ENCODE measurements around the gene CASK. TPM values are rescaled to one million over a fixed set of nuclear protein-coding genes. Genes with fewer than 3 reads are reported as not detected.
"Not testable (repeated sequence)": the region's sequence is repeated elsewhere in the genome, so short reads cannot be mapped to it uniquely, and the experiment has no call there.

Gene CASK
- total and polyA plus RNA-seq, 4 donors = 3.6 to 14.8 (median 6.2) TPM

DNA sequence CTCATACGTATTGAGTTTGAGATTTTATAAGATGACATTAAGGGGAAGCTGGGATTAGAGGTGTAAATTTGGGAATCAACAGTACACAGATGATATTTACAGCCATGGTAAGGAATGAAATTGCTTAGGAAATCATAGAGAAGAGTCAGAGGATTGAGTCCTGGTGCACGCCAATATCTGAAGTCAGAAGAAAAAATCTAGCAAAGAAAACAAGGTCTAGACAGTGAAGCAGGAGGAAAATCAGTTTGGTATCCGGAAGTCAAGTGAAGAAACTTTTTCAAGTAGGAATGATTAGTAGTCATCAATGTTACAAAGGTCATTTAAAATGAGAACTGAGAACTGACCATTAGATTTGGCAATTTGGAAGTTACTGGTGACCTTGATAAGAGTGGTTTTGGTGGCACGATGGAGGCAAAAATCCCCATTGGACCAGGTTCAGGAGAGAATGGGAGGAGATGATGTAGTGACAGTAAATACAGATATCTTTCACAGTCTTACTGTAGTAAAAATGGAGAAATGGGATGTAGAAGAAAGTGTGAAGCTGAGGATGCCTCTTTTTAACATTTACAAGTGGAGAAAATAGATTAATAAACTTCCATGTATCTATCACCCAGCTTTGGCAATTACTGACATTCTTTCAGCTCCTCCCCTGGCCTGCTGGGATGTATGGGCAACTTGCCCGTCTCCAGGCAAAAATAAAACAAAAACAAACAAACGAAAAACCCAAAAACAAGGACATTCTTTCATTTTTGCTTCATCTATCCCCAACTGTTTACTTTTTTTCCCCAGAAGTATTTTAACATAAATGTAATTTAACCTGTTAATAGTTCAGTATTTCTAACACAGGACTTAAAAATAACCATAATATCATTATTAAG, 245.9 kb downstream of the CASK start:
- H3K9me3 ChIP-seq (ENCODE audit: control insufficient read depth in 4 of 4, low read length in 3 of 4) = no peaks in the 10 kb centered on the region
- peaks cover 0 to 4% (median 0%) of the 10 kb centered on the region in 4 donors for H3K4me1 ChIP-seq (ENCODE audit: control insufficient read depth in 4 of 4, insufficient read depth in 4 of 4, low read length in 3 of 4)
- H3K9ac ChIP-seq (ENCODE audit: low read depth in 1 of 2, low read length in 2 of 2) = no peak overlapping the region
- no peak overlapping the region for H3K27ac ChIP-seq (ENCODE audit: low read depth in 1 of 2, low read length in 2 of 2)
- H3K36me3 ChIP-seq (ENCODE audit: control insufficient read depth in 4 of 4, insufficient read depth in 3 of 4, low read depth in 1 of 4, low read length in 3 of 4) = no peaks in the 10 kb centered on the region
- DNase-seq (ENCODE audit: low spot score) = no peak
- H3K27me3 ChIP-seq (ENCODE audit: control insufficient read depth in 4 of 4, insufficient read depth in 4 of 4, low read length in 3 of 4) = no peaks in the 10 kb centered on the region
- TF ChIP-seq HNF4A (conservative IDR thresholded peaks at IDR 0.05) = peak in 1 of 2 donors; percentile 10
- TF ChIP-seq, protein P1, sequence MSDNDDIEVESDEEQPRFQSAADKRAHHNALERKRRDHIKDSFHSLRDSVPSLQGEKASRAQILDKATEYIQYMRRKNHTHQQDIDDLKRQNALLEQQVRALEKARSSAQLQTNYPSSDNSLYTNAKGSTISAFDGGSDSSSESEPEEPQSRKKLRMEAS (IDR thresholded peaks at IDR 0.05) = no peak
- no peak overlapping the region for H3K4me3 ChIP-seq (ENCODE audit: low read depth in 1 of 3, low read length in 3 of 3)
- 58% methylated on average over 6 of the region's 6 CpGs for WGBS

DNA sequence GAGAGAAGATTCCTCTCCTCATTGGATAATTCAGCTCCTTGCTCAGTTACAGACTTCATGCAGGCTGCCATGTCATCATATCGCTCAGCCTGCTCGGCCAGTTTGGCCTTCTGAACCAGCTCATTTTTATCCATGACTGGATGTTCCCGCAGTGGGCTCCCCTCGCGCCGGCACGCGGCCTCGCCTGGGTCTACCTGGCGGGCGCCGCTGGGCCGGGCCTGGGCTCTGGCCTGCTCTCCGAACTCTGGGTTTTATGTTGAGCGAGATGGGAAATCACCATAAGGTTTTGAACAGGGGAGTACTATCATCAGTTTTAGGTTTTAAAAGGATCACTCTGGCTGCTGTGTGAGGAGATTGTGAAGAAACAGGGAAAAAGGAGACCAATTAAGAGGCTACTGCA, 247.0 kb downstream of the CASK start:
- not testable (repeated sequence) for H3K4me3 ChIP-seq (ENCODE audit: low read depth in 1 of 3, low read length in 3 of 3); H3K4me1 ChIP-seq (ENCODE audit: control insufficient read depth in 4 of 4, insufficient read depth in 4 of 4, low read length in 3 of 4); DNase-seq (ENCODE audit: low spot score); H3K27ac ChIP-seq (ENCODE audit: low read depth in 1 of 2, low read length in 2 of 2); H3K27me3 ChIP-seq (ENCODE audit: control insufficient read depth in 4 of 4, insufficient read depth in 4 of 4, low read length in 3 of 4); H3K36me3 ChIP-seq (ENCODE audit: control insufficient read depth in 4 of 4, insufficient read depth in 3 of 4, low read depth in 1 of 4, low read length in 3 of 4); H3K9me3 ChIP-seq (ENCODE audit: control insufficient read depth in 4 of 4, low read length in 3 of 4); H3K9ac ChIP-seq (ENCODE audit: low read depth in 1 of 2, low read length in 2 of 2)
- 97% methylated on average over 15 of the region's 15 CpGs for WGBS

DNA sequence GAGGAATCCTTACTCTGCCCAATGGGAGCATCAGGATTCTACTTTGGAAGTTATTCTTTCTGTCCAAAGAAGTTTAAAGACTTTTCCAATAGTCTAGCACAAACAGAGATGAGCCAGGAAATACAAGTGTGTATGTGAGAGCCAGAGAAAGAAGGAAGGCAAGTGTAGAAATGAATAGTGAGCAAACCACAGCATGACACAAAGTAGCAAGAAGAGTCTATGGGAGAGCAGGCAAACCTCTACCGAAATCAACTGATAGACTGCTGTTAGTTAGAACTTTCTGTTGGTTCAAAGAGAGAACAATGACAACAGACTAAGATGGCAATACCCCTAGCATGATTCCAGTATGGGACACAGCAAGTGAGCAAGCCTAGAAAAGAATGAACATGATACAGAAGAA, 250.7 kb downstream of the CASK start:
- DNase-seq (ENCODE audit: low spot score) = no peak
- Histone ChIP-seq H3K36me3 (ENCODE audit: control insufficient read depth in 4 of 4, insufficient read depth in 3 of 4, low read depth in 1 of 4, low read length in 3 of 4) (no peaks in the 10 kb centered on the region), H3K27me3 (ENCODE audit: control insufficient read depth in 4 of 4, insufficient read depth in 4 of 4, low read length in 3 of 4) (no peaks in the 10 kb centered on the region), H3K9ac (ENCODE audit: low read depth in 1 of 2, low read length in 2 of 2) (no peak overlapping the region), H3K27ac (ENCODE audit: low read depth in 1 of 2, low read length in 2 of 2) (no peak overlapping the region), H3K4me1 (ENCODE audit: control insufficient read depth in 4 of 4, insufficient read depth in 4 of 4, low read length in 3 of 4) (peaks cover 0 to 4% (median 0%) of the 10 kb centered on the region in 4 donors), H3K4me3 (ENCODE audit: low read depth in 1 of 3, low read length in 3 of 3) (no peak overlapping the region), H3K9me3 (ENCODE audit: control insufficient read depth in 4 of 4, low read length in 3 of 4) (no peaks in the 10 kb centered on the region)
- TF ChIP-seq EGR1 (IDR thresholded peaks at IDR 0.05; ENCODE audit: low read depth in 2 of 2) (no peak), HNF4A (conservative IDR thresholded peaks at IDR 0.05) (no peak), FOXA1 (IDR thresholded peaks at IDR 0.05) (no peak), SP1 (IDR thresholded peaks at IDR 0.05) (no peak), RAD21 (IDR thresholded peaks at IDR 0.05) (no peak)
- TF ChIP-seq, protein P1 (IDR thresholded peaks at IDR 0.05) = no peak
- TF ChIP-seq, protein P2, sequence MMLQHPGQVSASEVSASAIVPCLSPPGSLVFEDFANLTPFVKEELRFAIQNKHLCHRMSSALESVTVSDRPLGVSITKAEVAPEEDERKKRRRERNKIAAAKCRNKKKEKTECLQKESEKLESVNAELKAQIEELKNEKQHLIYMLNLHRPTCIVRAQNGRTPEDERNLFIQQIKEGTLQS (IDR thresholded peaks at IDR 0.05) = no peak
- TF ChIP-seq, protein P3, sequence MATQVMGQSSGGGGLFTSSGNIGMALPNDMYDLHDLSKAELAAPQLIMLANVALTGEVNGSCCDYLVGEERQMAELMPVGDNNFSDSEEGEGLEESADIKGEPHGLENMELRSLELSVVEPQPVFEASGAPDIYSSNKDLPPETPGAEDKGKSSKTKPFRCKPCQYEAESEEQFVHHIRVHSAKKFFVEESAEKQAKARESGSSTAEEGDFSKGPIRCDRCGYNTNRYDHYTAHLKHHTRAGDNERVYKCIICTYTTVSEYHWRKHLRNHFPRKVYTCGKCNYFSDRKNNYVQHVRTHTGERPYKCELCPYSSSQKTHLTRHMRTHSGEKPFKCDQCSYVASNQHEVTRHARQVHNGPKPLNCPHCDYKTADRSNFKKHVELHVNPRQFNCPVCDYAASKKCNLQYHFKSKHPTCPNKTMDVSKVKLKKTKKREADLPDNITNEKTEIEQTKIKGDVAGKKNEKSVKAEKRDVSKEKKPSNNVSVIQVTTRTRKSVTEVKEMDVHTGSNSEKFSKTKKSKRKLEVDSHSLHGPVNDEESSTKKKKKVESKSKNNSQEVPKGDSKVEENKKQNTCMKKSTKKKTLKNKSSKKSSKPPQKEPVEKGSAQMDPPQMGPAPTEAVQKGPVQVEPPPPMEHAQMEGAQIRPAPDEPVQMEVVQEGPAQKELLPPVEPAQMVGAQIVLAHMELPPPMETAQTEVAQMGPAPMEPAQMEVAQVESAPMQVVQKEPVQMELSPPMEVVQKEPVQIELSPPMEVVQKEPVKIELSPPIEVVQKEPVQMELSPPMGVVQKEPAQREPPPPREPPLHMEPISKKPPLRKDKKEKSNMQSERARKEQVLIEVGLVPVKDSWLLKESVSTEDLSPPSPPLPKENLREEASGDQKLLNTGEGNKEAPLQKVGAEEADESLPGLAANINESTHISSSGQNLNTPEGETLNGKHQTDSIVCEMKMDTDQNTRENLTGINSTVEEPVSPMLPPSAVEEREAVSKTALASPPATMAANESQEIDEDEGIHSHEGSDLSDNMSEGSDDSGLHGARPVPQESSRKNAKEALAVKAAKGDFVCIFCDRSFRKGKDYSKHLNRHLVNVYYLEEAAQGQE (IDR thresholded peaks at IDR 0.05) = no peak
- 87% methylated on average over 1 of the region's 1 CpG for WGBS
